HepG2 (cell line): Measurements from ENCODE around the gene NDUFS7. TPM values are rescaled to one million over a fixed set of nuclear protein-coding genes. Genes with fewer than 3 reads are reported as not detected.
A peak's percentile ranks its signal among the peaks of the same experiment; 100 is the strongest.

Source experiments
- ARNTL ChIP-seq: sonication (generic); formaldehyde crosslinking; IDR thresholded peaks from 2 replicates; pipeline ENCODE4 v1.4.0; 2020; ENCODE audit warnings: mild to moderate bottlenecking, missing genetic modification reagents
- CERS6 ChIP-seq: sonication (generic); formaldehyde crosslinking; IDR thresholded peaks from 2 replicates; pipeline ENCODE4 v1.5.0; 2020; ENCODE audit warnings: missing genetic modification reagents
- FOXK1 ChIP-seq: sonication (generic); formaldehyde crosslinking; IDR thresholded peaks from 2 replicates; pipeline ENCODE4 v1.4.0; 2020; ENCODE audit warnings: low read depth, missing genetic modification reagents, borderline replicate concordance
- ISX ChIP-seq: sonication (generic); formaldehyde crosslinking; conservative IDR thresholded peaks from 2 replicates; pipeline ENCODE4 v1.5.0; 2020; ENCODE audit warnings: missing genetic modification reagents
- MTERF4 ChIP-seq: sonication (generic); formaldehyde crosslinking; IDR thresholded peaks from 2 replicates; pipeline ENCODE4 v1.8.0; 2023; ENCODE audit warnings: mild to moderate bottlenecking, missing genetic modification reagents
- NR1H2 ChIP-seq: sonication (generic); formaldehyde crosslinking; IDR thresholded peaks from 2 replicates; pipeline ENCODE4 v1.8.1; 2022; ENCODE audit warnings: low read depth, missing genetic modification reagents, borderline replicate concordance
- PBX2 ChIP-seq: IDR thresholded peaks from 2 replicates; pipeline ENCODE4 v1.6.1; 2016; ENCODE audit warnings: control low read depth
- POLR2G ChIP-seq: fragments of 200-400 bp; formaldehyde crosslinking; IDR thresholded peaks from 2 replicates; pipeline ENCODE4 v1.6.1; 2018; ENCODE audit warnings: mild to moderate bottlenecking, low read depth, low read length, moderate library complexity
- SALL1 ChIP-seq: sonication (generic); formaldehyde crosslinking; IDR thresholded peaks from 2 replicates; pipeline ENCODE4 v1.8.0; 2022; ENCODE audit warnings: mild to moderate bottlenecking, missing genetic modification reagents
- SNRNP70 ChIP-seq: fragments of 200-400 bp; formaldehyde crosslinking; IDR thresholded peaks from 2 replicates; pipeline ENCODE4 v1.6.1; 2017; ENCODE audit warnings: mild to moderate bottlenecking, low read depth, low read length, moderate library complexity
- TERF1 ChIP-seq: sonication (generic); formaldehyde crosslinking; IDR thresholded peaks from 2 replicates; pipeline ENCODE4 v1.8.0; 2022; ENCODE audit warnings: mild to moderate bottlenecking, missing genetic modification reagents, moderate library complexity
- TFDP1 ChIP-seq: IDR thresholded peaks from 2 replicates; pipeline ENCODE4 v1.6.1; 2016; ENCODE audit warnings: missing compliant biosample characterization, missing genetic modification reagents, borderline replicate concordance
- ZBTB34 ChIP-seq: sonication (generic); formaldehyde crosslinking; IDR thresholded peaks from 2 replicates; pipeline ENCODE4 v1.8.0; 2022; ENCODE audit warnings: mild to moderate bottlenecking, missing genetic modification reagents
- ZNF333 ChIP-seq: sonication (generic); formaldehyde crosslinking; IDR thresholded peaks from 2 replicates; pipeline ENCODE4 v1.4.0; 2020; ENCODE audit warnings: mild to moderate bottlenecking, missing genetic modification reagents, borderline replicate concordance
- ZNF460 ChIP-seq: sonication (generic); formaldehyde crosslinking; IDR thresholded peaks from 2 replicates; pipeline ENCODE4 v1.5.1; 2020; ENCODE audit warnings: missing genetic modification reagents, mild to moderate bottlenecking, borderline replicate concordance
- ZNF615 ChIP-seq: sonication (generic); formaldehyde crosslinking; IDR thresholded peaks from 2 replicates; pipeline ENCODE4 v1.5.0; 2020; ENCODE audit warnings: mild to moderate bottlenecking, missing genetic modification reagents, borderline replicate concordance
- ZSCAN22 ChIP-seq: sonication (generic); formaldehyde crosslinking; IDR thresholded peaks from 2 replicates; pipeline ENCODE4 v1.4.0; 2020; ENCODE audit warnings: mild to moderate bottlenecking, missing genetic modification reagents
- ZSCAN9 ChIP-seq: IDR thresholded peaks from 2 replicates; pipeline ENCODE4 v1.6.1; 2016; ENCODE audit warnings: borderline replicate concordance
- polyA plus RNA-seq, 8 experiments: library from polyadenylated mRNA; depleted of rRNA in 3 of 8; stranded (reverse) in 7 of 8; unstranded in 1 of 8; fragments of >200 nt; fragmentation: Illumina TruSeq in 4 of 8; extraction: Trizol in 4 of 8; gene quantifications; 2 replicates each; pipeline versions ENCODE4 v1.2.1 to v1.2.3, GENCODE V29; 2011 to 2016; ENCODE audit warnings: low read depth in 4 of 8, missing spikeins in 1 of 8, mixed read lengths in 1 of 8; ENCODE audit not compliant: insufficient read depth in 1 of 8
- total RNA-seq, 5 experiments: library from RNA; depleted of rRNA; stranded (reverse); fragments of >200 nt; fragmentation: Illumina TruSeq; extraction: Trizol; gene quantifications; 2 replicates each; pipeline ENCODE4 v1.2.3, GENCODE V29; 2016; ENCODE audit warnings: low read depth in 1 of 5
- TF ChIP-seq, protein P1 (sequence below): sonication (generic); formaldehyde crosslinking; IDR thresholded peaks from 2 replicates; pipeline ENCODE4 v1.4.0; 2020; ENCODE audit warnings: missing genetic modification reagents, borderline replicate concordance

NDUFS7 gene
- total and polyA plus RNA-seq, 2 of the 13 experiments (the other 11 are each of a cell fraction or from before 2014, with no cell fraction given): 34.3 to 66.9 TPM

DNA sequence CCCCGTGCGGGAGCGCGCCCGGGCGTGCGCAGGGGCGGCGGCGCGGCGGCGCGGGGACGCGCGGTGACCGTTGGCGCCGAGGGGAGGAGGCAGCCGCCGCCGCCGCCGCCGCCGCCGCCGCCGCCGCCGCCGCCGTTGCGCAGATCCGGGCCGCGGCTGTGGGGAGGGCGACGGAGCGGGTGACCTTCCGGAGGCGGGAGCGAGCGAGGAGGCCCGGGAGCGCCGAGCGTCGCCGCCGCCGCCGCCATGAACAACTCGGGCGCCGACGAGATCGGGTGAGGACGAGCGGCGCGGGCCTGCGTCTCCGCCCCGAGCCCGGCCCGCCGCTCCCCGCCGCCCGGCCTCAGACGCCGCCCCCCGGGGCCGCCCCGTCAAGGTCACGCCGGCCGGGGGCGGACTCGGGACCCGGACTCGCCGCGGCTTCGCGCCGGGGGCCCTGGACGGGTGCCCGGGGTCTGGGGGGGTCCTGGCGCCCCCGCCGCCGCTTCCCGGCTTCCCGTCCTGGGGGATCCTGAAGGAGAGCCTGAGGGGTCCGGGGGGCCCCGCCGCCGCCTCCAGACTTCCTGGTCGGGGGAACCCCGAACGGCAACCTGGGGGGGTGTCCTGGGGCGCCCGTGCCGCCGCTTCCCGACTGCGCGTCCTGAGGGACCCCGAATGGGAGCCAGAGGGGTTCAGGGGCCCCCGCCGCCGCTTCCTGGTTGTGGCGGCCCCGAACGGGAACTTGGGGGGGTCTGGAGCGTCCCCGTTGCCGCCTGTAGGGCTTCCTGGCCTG lies 24.0 kb downstream of the NDUFS7 start, which contains the start of gene DAZAP1 (continued):
- TF ChIP-seq FOXK1 (CRISPR knock-in tag): no peak
- TF ChIP-seq, protein P1, sequence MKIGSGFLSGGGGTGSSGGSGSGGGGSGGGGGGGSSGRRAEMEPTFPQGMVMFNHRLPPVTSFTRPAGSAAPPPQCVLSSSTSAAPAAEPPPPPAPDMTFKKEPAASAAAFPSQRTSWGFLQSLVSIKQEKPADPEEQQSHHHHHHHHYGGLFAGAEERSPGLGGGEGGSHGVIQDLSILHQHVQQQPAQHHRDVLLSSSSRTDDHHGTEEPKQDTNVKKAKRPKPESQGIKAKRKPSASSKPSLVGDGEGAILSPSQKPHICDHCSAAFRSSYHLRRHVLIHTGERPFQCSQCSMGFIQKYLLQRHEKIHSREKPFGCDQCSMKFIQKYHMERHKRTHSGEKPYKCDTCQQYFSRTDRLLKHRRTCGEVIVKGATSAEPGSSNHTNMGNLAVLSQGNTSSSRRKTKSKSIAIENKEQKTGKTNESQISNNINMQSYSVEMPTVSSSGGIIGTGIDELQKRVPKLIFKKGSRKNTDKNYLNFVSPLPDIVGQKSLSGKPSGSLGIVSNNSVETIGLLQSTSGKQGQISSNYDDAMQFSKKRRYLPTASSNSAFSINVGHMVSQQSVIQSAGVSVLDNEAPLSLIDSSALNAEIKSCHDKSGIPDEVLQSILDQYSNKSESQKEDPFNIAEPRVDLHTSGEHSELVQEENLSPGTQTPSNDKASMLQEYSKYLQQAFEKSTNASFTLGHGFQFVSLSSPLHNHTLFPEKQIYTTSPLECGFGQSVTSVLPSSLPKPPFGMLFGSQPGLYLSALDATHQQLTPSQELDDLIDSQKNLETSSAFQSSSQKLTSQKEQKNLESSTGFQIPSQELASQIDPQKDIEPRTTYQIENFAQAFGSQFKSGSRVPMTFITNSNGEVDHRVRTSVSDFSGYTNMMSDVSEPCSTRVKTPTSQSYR: no peak
- TF ChIP-seq ARNTL (CRISPR knock-in tag): no peak
- no peak for TF ChIP-seq ZSCAN22 (CRISPR knock-in tag)
- no peak for TF ChIP-seq MTERF4 (CRISPR knock-in tag)
- no peak for TF ChIP-seq ZNF460 (CRISPR knock-in tag)
- no peak for TF ChIP-seq ZBTB34 (CRISPR knock-in tag)
- no peak for TF ChIP-seq TERF1 (CRISPR knock-in tag)
- no peak for TF ChIP-seq TFDP1
- 0 out of 2 replicates have a peak, but pooled peaks have one; percentile 6 for TF ChIP-seq POLR2G
- TF ChIP-seq PBX2 (CRISPR knock-in tag): no peak
- TF ChIP-seq ZSCAN9: no peak
- TF ChIP-seq CERS6 (CRISPR knock-in tag): no peak
- TF ChIP-seq SNRNP70: no peak
- 0 out of 2 replicates have a peak, but pooled peaks have one; percentile 24 for TF ChIP-seq ZNF333 (CRISPR knock-in tag)
- no peak for TF ChIP-seq ZNF615 (CRISPR knock-in tag)
- no peak for TF ChIP-seq ISX (CRISPR knock-in tag)
- no peak for TF ChIP-seq SALL1
- TF ChIP-seq NR1H2 (CRISPR knock-in tag): no peak
